Neural crest cell (in vitro differentiated cells): Measurements from ENCODE around the gene FNDC3B. TPM values are rescaled to one million over a fixed set of nuclear protein-coding genes. Genes with fewer than 3 reads are reported as not detected.

Source experiments
- DNase-seq: peaks from one replicate; pipeline ENCODE4 v3.0.0; 2021; ENCODE audit warnings: low read depth, mixed read lengths, low spot score
- H3K27ac Mint-ChIP-seq: one replicate; pipeline ENCODE4 v1.8.0; 2021; ENCODE audit warnings: mild to moderate bottlenecking, mixed read lengths; ENCODE audit not compliant: unreplicated experiment
- H3K27me3 Mint-ChIP-seq: 2 replicates; pipeline ENCODE4 v1.8.0; 2021; ENCODE audit warnings: low read depth, mild to moderate bottlenecking, mixed read lengths
- H3K36me3 Mint-ChIP-seq: 2 replicates; pipeline ENCODE4 v1.8.0; 2021; ENCODE audit warnings: low read depth, mild to moderate bottlenecking, mixed read lengths
- H3K4me1 Mint-ChIP-seq: 2 replicates; pipeline ENCODE4 v1.8.0; 2021; ENCODE audit warnings: mixed read lengths
- H3K4me3 Mint-ChIP-seq: one replicate; pipeline ENCODE4 v1.8.0; 2021; ENCODE audit warnings: mild to moderate bottlenecking, mixed read lengths
- H3K9me3 Mint-ChIP-seq: 2 replicates; pipeline ENCODE4 v1.8.0; 2021; ENCODE audit warnings: mixed read lengths
- total RNA-seq: library from RNA; stranded (reverse); gene quantifications from 2 replicates; pipeline ENCODE4 v1.2.1, GENCODE V29; 2021
- TF ChIP-seq, protein P1 (sequence below): fragments of 200-600 bp; sonication (generic); conservative IDR thresholded peaks from 2 replicates; pipeline ENCODE4 v1.5.0; 2021; ENCODE audit warnings: antibody characterized with exemption, mild to moderate bottlenecking

The FNDC3B gene
- total RNA-seq, 1 donor from 2014 or later = 41.5 TPM

DNA sequence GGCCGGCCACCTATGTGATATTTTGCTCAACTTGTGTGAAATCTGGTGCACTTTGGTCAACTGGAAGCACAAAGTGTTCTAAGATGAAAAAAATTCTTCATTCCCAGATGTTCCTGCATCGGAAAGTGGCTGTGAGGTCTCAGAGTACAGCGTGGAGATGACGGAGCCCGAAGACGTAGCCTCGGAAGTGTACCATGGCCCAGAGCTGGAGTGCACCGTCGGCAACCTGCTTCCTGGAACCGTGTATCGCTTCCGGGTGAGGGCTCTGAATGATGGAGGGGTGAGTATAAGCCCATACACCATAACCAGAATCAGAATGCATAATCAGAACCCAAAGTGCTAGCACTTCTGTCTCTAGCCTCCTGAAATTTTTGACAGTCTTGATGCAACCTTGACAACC, 304.6 kb downstream of the FNDC3B start:
- DNase-seq = no peak
- peaks cover 11% of the 10 kb centered on the region for H3K36me3 Mint-ChIP-seq
- H3K9me3 Mint-ChIP-seq = no peaks in the 10 kb centered on the region
- TF ChIP-seq, protein P1, sequence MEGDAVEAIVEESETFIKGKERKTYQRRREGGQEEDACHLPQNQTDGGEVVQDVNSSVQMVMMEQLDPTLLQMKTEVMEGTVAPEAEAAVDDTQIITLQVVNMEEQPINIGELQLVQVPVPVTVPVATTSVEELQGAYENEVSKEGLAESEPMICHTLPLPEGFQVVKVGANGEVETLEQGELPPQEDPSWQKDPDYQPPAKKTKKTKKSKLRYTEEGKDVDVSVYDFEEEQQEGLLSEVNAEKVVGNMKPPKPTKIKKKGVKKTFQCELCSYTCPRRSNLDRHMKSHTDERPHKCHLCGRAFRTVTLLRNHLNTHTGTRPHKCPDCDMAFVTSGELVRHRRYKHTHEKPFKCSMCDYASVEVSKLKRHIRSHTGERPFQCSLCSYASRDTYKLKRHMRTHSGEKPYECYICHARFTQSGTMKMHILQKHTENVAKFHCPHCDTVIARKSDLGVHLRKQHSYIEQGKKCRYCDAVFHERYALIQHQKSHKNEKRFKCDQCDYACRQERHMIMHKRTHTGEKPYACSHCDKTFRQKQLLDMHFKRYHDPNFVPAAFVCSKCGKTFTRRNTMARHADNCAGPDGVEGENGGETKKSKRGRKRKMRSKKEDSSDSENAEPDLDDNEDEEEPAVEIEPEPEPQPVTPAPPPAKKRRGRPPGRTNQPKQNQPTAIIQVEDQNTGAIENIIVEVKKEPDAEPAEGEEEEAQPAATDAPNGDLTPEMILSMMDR = no peak
- no peaks in the 10 kb centered on the region for H3K27me3 Mint-ChIP-seq
- H3K4me1 Mint-ChIP-seq = peaks cover 5% of the 10 kb centered on the region
- no peak overlapping the region for H3K27ac Mint-ChIP-seq
- no peak overlapping the region for H3K4me3 Mint-ChIP-seq

DNA sequence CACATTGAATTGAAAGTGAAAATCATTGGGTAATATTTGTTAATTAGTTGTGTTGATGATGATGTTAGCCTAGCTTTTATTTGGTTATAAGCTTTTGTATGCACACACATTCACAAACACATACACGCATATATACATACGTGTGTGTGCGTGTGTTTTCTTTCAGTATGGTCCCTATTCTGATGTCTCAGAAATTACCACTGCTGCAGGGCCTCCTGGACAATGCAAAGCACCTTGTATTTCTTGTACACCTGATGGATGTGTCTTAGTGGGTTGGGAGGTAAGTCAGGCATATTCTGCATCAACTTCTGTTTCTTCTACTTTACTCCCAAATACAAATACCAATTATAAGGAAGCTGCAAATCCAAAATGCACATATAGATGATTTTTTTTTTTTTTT, 306.8 kb downstream of the FNDC3B start:
- Mint-ChIP-seq H3K27ac (no peak overlapping the region), H3K4me1 (no peaks in the 10 kb centered on the region), H3K36me3 (peaks cover 11% of the 10 kb centered on the region), H3K27me3 (no peaks in the 10 kb centered on the region), H3K9me3 (no peaks in the 10 kb centered on the region), H3K4me3 (no peak overlapping the region)
- TF ChIP-seq, protein P1 = no peak
- DNase-seq = no peak

- Mint-ChIP-seq H3K9me3 (no peaks in the 10 kb centered on the region), H3K27ac (no peak overlapping the region), H3K4me1 (no peaks in the 10 kb centered on the region), H3K27me3 (no peaks in the 10 kb centered on the region), H3K4me3 (no peak overlapping the region), H3K36me3 (peaks cover 24% of the 10 kb centered on the region)
- DNase-seq = no peak
- TF ChIP-seq, protein P1 = no peak
Observed at GRCh38 chr3:172347895-172348679, 308.7 kb downstream of the FNDC3B start.

- H3K27ac Mint-ChIP-seq = no peak overlapping the region
- H3K9me3 Mint-ChIP-seq = no peaks in the 10 kb centered on the region
- H3K4me3 Mint-ChIP-seq = no peak overlapping the region
- no peaks in the 10 kb centered on the region for H3K27me3 Mint-ChIP-seq
- peaks cover 26% of the 10 kb centered on the region for H3K36me3 Mint-ChIP-seq
- no peaks in the 10 kb centered on the region for H3K4me1 Mint-ChIP-seq
- TF ChIP-seq, protein P1 = no peak
- DNase-seq = no peak
Observed at GRCh38 chr3:172351895-172352466, 312.6 kb downstream of the FNDC3B start.

GRCh38 chr3:172352786-172353185, 313.4 kb downstream of the FNDC3B start:
- peaks cover 24% of the 10 kb centered on the region for H3K36me3 Mint-ChIP-seq
- no peaks in the 10 kb centered on the region for H3K4me1 Mint-ChIP-seq
- no peak overlapping the region for H3K4me3 Mint-ChIP-seq
- TF ChIP-seq, protein P1 = no peak
- H3K9me3 Mint-ChIP-seq = no peaks in the 10 kb centered on the region
- H3K27me3 Mint-ChIP-seq = no peaks in the 10 kb centered on the region
- H3K27ac Mint-ChIP-seq = no peak overlapping the region
- DNase-seq = no peak
